ENCODE data around the gene FAM222A.

DNA sequence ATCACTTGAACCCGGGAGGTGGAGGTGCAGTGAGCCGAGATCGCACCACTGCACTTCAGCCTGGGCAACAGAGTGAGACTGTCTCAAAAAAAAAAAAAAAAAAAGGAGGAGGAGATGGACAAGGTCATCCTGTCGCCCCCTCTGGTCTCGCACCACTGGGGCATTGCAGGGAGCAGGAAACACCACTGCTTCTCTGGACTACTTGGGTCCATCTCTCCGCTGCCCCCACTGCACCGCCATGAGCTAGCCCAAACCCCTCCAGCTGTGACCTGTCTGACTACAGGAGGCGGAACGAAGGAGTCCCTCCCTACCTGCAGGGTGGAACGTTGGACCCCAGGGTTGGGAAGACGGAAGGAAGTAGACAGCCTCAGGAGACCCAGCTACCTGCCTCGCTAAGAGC, 18.2 kb upstream of the FAM222A start:
- TF ChIP-seq, protein P1, sequence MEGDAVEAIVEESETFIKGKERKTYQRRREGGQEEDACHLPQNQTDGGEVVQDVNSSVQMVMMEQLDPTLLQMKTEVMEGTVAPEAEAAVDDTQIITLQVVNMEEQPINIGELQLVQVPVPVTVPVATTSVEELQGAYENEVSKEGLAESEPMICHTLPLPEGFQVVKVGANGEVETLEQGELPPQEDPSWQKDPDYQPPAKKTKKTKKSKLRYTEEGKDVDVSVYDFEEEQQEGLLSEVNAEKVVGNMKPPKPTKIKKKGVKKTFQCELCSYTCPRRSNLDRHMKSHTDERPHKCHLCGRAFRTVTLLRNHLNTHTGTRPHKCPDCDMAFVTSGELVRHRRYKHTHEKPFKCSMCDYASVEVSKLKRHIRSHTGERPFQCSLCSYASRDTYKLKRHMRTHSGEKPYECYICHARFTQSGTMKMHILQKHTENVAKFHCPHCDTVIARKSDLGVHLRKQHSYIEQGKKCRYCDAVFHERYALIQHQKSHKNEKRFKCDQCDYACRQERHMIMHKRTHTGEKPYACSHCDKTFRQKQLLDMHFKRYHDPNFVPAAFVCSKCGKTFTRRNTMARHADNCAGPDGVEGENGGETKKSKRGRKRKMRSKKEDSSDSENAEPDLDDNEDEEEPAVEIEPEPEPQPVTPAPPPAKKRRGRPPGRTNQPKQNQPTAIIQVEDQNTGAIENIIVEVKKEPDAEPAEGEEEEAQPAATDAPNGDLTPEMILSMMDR (IDR thresholded peaks at IDR 0.05) = no peak
- no peak for TF ChIP-seq POLR2A (IDR thresholded peaks at IDR 0.05)
